Measurements from ENCODE around the gene EFCAB10.
"Not testable (repeated sequence)": the region's sequence is repeated elsewhere in the genome, so short reads cannot be mapped to it uniquely, and the experiment has no call there.

Gene EFCAB10

DNA sequence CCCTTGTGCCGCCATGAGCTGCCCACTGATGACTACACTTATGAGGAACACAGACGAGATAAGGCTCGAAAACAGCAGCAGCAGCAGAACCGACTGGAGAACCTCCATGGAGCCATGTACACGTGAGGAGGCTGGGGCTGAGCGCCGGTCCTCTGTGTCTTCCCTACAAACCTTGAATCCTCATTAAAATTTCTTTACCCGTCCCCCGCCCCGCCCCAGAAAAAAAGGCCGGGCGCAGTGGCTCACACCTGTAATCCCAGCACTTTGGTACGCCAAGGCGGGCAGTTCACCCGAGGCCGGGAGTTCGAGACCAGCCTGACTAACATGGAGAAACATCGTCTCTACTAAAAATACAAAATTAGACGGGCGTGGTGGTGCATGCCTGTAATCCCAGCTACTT, 50.7 kb downstream of the EFCAB10 start:
- DNase-seq (ENCODE audit: low read depth), result no peak

DNA sequence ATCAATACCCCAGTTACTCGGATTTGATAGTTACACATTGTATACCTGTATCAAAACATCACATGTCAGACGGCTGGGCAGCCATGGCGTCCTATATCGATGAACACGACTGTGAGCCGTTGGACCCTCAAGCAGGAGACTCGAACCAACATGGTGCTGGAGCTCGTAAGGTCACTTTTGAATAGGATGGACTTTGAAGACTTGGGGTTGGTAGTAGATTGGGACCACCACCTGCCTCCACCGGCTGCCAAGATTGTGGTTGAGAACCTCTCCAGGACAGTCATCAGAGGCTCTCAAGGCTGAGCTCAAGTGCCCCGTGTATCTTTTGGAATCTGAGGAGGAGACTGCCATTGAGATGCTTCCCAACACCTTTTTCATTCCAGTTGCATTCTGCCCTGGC, 51.2 kb downstream of the EFCAB10 start:
- no peak for DNase-seq (ENCODE audit: low read depth)

GRCh38 chr7:105527737-105528136, 53.6 kb downstream of the EFCAB10 start:
- DNase-seq (ENCODE audit: low read depth), result not testable (repeated sequence)

GRCh38 chr7:105524840-105525239, 56.5 kb downstream of the EFCAB10 start:
- DNase-seq (ENCODE audit: low read depth), result no peak

GRCh38 chr7:105524423-105524822, 56.9 kb downstream of the EFCAB10 start:
- DNase-seq (ENCODE audit: low read depth), result not testable (repeated sequence)

DNA sequence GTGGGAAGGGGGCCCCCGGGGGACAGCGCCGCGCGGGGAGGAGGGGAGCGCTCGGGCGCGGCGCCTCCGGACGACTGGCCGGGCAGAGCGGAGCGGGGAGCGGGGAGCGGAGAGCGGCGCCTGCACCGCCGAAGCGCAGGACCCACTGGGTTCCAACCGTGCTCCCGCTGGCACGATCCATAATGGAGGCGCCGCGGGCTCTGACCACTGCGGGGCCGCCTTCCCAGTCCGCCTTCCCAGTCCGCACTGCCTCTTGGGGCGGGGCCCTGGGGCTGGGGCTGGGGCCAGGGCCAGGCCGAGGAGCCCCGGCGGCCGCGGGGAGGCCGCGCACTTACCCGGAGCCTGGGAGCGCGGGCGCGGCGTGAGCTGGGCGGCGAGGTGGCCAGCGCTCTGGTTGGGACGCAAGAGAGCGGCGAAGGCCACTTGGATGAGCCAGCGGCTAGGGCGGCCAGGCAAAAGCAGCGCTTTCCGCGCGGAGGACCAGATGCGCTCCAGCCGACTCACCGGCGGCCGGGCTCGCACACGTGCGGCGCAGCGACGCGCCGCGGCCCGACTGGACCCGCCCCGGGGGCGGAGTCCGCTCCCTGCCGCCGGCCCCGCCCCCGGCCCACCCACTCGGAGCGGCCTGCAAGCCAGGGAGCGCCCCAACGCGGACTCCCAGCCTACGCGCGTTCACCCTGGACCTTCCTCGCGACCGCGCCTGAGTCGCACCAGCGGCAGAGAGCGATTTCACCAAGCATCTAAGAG, 59.4 kb downstream of the EFCAB10 start, which contains the start of gene PUS7:
TSS of gene PUS7 (minus strand) at position 555 of the 747 bp plus-strand sequence. CDS start 13,759 bp downstream, outside the sequence.
- DNase-seq (ENCODE audit: low read depth), result peak; percentile 91

DNA sequence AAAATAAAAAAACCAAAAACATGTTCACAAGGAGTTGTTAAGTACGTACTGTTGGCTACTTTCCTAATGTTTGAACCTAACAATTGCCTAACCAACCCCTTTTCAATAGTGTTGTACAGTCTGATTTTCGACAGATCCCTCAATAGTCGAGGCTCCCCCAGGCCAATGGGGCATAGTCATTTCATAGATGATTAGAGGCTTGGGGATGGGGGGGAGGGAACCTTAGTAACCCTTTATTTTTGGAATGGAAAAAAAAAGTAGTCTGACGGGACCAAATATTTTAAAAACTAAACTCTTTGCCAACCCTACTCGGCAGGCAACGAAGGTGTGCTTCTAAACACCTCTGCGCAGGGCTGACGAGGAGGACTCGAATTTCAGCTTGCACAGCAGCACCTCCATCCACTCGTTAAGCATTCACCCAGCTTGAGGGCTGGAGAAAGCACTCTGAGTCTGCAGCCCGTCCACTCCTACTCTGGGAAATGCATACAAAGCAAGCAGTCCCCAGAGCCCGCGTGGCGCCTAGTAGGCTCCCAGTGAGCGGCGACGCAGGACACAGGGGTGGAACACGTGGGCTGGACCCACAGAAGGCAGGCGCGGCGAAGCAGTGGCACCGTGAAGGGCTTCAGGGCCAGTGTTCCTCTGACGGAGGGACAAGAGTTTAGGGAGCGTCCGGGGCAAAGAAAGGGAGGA, 60.1 kb downstream of the EFCAB10 start:
- peak; percentile 62 for DNase-seq (ENCODE audit: low read depth)

- peak; percentile 15 for DNase-seq (ENCODE audit: low read depth)
These were observed 60.7 kb downstream of the EFCAB10 start for GRCh38 chr7:105520620-105521019.

DNA sequence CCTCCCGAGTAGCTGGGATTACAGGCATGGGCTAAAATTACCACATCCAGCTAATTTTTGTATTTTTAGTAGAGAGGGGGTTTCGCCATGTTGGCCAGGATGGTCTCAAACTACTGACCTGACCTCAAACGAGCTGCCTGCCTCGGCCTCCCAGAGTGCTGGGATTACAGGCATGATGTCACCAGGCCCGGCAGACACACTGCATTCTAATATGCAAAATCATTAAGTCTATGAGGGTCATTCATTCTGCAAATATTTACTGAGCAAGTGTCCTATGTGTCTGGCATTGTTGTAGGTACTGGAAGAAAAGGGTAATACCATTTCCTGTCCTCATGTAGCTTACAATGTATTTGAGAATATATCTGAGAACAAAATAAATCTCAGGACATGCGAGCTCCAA, 61.9 kb downstream of the EFCAB10 start:
- peak; percentile 47 for DNase-seq (ENCODE audit: low read depth)

DNA sequence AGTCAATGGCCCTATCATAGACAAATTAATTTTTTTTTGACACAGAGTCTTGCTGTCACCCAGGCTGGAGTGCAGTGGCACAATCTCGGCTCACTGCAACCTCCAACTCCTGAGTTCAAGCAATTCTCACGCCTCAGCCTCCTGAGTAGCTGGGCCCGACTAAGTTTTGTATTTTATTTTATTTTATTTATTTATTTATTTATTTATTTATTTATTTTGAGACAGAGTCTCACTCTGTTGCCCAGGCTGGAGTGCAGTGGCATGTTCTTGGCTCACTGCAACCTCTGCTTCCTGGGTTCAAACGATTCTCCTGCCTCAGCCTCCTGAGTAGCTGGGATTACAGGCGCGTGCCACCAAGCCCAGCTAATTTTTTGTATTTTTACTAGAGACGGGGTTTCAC, 65.7 kb downstream of the EFCAB10 start:
- not testable (repeated sequence) for DNase-seq (ENCODE audit: low read depth)

All from iris pigment epithelial cell (primary cell).